ENCODE results near the gene CHD6.

The CHD6 gene

DNA sequence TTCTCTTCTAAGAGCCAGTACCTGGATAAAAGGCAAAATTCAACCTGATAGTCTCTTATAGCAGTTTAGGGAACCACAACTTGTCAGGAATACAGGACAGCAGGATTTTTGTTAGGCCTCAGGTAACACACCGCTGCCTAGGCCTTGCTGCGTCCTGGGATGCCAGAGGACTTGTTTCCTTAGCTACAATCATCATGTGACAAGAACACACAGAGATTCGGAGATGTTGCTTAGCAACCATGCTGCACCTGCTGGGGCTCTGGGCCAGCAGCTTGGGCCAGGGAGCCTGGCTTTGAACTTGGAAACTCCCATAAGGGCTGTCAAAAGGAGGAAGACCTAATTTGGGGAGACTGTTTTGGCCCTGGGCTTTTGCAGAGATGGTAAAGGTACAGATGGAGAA lies 36.1 kb upstream of the CHD6 start:
- TF ChIP-seq, protein P1, sequence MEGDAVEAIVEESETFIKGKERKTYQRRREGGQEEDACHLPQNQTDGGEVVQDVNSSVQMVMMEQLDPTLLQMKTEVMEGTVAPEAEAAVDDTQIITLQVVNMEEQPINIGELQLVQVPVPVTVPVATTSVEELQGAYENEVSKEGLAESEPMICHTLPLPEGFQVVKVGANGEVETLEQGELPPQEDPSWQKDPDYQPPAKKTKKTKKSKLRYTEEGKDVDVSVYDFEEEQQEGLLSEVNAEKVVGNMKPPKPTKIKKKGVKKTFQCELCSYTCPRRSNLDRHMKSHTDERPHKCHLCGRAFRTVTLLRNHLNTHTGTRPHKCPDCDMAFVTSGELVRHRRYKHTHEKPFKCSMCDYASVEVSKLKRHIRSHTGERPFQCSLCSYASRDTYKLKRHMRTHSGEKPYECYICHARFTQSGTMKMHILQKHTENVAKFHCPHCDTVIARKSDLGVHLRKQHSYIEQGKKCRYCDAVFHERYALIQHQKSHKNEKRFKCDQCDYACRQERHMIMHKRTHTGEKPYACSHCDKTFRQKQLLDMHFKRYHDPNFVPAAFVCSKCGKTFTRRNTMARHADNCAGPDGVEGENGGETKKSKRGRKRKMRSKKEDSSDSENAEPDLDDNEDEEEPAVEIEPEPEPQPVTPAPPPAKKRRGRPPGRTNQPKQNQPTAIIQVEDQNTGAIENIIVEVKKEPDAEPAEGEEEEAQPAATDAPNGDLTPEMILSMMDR (IDR thresholded peaks at IDR 0.05): no peak
- H3K4me3 ChIP-seq (ENCODE audit: low read depth in 1 of 2, low read length in 1 of 2): no peak overlapping the region

DNA sequence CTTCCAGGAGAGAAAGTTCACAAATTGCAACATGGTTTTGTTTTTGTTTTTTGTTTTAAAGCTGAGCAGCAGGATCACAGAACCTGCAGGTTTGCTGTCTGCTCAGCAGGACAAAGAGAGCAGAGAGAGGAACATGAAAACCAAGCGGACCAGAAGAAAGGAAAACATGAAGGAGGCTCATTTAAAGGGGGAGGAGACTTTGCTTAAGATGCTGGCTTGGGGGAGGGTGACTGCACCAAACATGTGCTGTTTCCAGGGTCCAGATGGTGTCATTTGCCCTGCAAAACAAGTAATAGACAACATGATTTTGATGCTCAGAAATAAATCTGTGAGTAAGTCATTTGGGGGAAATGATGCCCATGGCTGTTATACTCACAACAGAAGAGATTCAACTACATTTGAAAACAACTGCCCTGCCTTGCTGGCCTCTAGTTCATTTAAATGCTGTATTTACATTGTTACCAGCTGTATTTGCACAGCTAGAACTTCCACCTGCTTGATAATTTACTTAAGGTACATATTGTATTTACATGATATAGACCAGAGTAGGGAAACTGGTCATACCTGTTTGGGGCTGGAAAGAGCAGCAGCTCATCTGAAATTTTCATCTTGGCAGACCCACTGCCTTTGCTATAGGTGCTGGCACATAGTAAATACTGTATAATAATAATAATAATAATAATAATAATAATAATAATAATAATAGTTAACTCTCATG lies 32.2 kb upstream of the CHD6 start:
- Histone ChIP-seq H3K27me3 (peaks cover 30% of the 10 kb centered on the region), H3K4me3 (ENCODE audit: low read depth in 1 of 2, low read length in 1 of 2) (no peak overlapping the region), H3K4me1 (ENCODE audit: control insufficient read depth in 1 of 2, insufficient read depth in 1 of 2, low read depth in 1 of 2, low read length in 1 of 2) (no peaks in the 10 kb centered on the region), H3K36me3 (no peaks in the 10 kb centered on the region), H3K27ac (no peak overlapping the region), H3K9me3 (no peaks in the 10 kb centered on the region)
- TF ChIP-seq, protein P1 (IDR thresholded peaks at IDR 0.05): no peak

More for the DNA sequence above, 36.1 kb upstream of the CHD6 start:
- Histone ChIP-seq H3K27ac (no peak overlapping the region), H3K4me1 (ENCODE audit: control insufficient read depth in 1 of 2, insufficient read depth in 1 of 2, low read depth in 1 of 2, low read length in 1 of 2) (peaks cover 0 to 4% of the 10 kb centered on the region in 2 experiments), H3K9me3 (no peaks in the 10 kb centered on the region), H3K36me3 (no peaks in the 10 kb centered on the region), H3K27me3 (peaks cover 20% of the 10 kb centered on the region)

DNA sequence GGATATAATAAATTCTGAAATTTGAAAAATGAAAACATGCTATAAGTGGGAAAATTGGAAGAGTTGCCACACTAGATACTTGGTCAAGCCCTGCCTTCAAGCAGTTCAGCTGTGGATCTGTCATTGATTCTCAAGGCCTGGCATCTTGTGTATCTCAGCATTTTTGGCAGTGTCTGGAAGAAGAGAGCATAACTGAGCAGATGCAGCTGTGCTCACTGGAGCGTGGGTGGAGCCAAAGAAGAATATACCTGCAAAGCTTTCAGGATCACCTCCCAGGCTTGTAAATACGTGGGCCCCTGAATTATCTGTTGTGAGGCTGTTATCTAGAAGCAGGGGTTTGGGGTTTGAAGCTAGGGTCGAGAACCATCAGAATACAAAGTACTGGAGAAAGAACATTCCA lies 31.3 kb upstream of the CHD6 start:
- Histone ChIP-seq H3K27me3 (peaks cover 30% of the 10 kb centered on the region), H3K36me3 (no peaks in the 10 kb centered on the region), H3K4me3 (ENCODE audit: low read depth in 1 of 2, low read length in 1 of 2) (no peak overlapping the region), H3K9me3 (no peaks in the 10 kb centered on the region), H3K4me1 (ENCODE audit: control insufficient read depth in 1 of 2, insufficient read depth in 1 of 2, low read depth in 1 of 2, low read length in 1 of 2) (no peaks in the 10 kb centered on the region), H3K27ac (no peak overlapping the region)
- TF ChIP-seq, protein P1 (IDR thresholded peaks at IDR 0.05): no peak

DNA sequence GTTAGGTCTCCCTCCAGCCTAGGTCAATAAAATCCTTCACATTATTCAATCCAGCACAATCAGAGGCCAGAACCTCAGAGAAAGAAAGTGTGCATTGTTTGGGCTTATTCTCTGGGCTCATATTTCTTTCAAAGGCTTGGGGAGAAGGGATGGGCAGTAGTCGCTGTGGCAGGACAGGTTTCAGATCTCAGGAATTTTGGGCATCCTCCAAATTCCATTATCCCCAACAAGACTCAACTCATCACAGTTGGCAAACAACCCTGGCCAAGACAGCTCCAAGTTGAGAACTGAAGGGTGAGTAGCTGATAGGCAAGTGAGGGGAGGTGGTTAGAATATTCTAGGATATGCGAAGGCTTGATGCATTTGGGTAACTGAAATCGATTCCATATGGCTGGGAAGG lies 27.2 kb upstream of the CHD6 start:
- Histone ChIP-seq H3K4me3 (ENCODE audit: low read depth in 1 of 2, low read length in 1 of 2) (no peak overlapping the region), H3K36me3 (no peaks in the 10 kb centered on the region), H3K4me1 (ENCODE audit: control insufficient read depth in 1 of 2, insufficient read depth in 1 of 2, low read depth in 1 of 2, low read length in 1 of 2) (no peaks in the 10 kb centered on the region), H3K27ac (no peak overlapping the region), H3K27me3 (peaks cover 41% of the 10 kb centered on the region), H3K9me3 (no peaks in the 10 kb centered on the region)
- TF ChIP-seq, protein P1 (IDR thresholded peaks at IDR 0.05): no peak

GRCh38 chr20:41643504-41643938 lies 25.3 kb upstream of the CHD6 start:
- no peaks in the 10 kb centered on the region for H3K36me3 ChIP-seq
- H3K4me3 ChIP-seq (ENCODE audit: low read depth in 1 of 2, low read length in 1 of 2): no peak overlapping the region
- peaks cover 43% of the 10 kb centered on the region for H3K27me3 ChIP-seq
- no peaks in the 10 kb centered on the region for H3K4me1 ChIP-seq (ENCODE audit: control insufficient read depth in 1 of 2, insufficient read depth in 1 of 2, low read depth in 1 of 2, low read length in 1 of 2)
- H3K9me3 ChIP-seq: no peaks in the 10 kb centered on the region
- TF ChIP-seq, protein P1 (IDR thresholded peaks at IDR 0.05): no peak
- H3K27ac ChIP-seq: no peak overlapping the region

Data from neutrophil (primary cell).